T-helper 2 cell treated with Interferon-gamma antibody and Interleukin-4, amounts not matched to agents 5 μg/mL and 100 μg/mL, for 36 hours (primary cell): ENCODE measurements around the gene TMEM119.
"Not testable (repeated sequence)": the region's sequence is repeated elsewhere in the genome, so short reads cannot be mapped to it uniquely, and the experiment has no call there.

Source experiments
- DNase-seq: peaks from one replicate; pipeline ENCODE4 v3.0.0; 2021; ENCODE audit warnings: low spot score
- H3K27ac Mint-ChIP-seq: one replicate; pipeline ENCODE4 v1.8.0; 2021; ENCODE audit warnings: mild to moderate bottlenecking, mixed read lengths
- H3K27me3 Mint-ChIP-seq: one replicate; pipeline ENCODE4 v1.8.0; 2021; ENCODE audit warnings: low read depth, mixed read lengths
- H3K36me3 Mint-ChIP-seq: one replicate; pipeline ENCODE4 v1.8.0; 2021; ENCODE audit warnings: low read depth, mixed read lengths
- H3K4me1 Mint-ChIP-seq: one replicate; pipeline ENCODE4 v1.8.0; 2021; ENCODE audit warnings: low read depth, mixed read lengths
- H3K4me3 Mint-ChIP-seq: one replicate; pipeline ENCODE4 v1.8.0; 2022; ENCODE audit warnings: mild to moderate bottlenecking, moderate library complexity, mixed read lengths
- H3K9me3 Mint-ChIP-seq: one replicate; pipeline ENCODE4 v1.8.0; 2021; ENCODE audit warnings: mixed read lengths

Gene TMEM119

DNA sequence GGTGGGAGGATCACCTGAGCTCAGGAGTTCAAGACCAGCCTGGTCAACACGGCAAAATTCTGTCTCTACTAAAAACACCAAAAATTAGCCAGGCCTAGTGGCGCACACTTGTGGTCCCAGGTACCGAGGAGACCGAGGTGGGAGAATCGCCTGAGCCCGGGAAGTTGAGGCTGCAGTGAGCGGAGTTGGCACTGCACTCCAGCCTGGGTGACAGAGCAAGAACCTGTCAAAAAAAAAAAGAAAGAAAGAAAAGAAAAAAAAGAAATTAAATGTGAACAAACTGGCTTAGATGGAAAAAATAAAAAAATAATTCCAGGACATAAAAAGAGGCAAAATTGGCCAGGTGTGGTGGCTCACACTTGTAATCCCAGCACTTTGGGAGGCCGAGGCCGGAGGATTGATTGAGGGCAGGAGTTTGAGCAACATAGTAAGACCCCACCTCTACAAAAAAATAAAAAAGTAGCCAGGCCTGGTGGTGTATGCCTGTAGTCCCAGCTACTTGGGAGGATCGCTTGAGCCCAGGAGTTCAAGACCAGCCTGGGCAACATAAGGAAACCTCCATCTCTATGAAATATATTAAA is 3.5 kb downstream of the TMEM119 start:
- no peak overlapping the region for H3K4me3 Mint-ChIP-seq
- H3K27ac Mint-ChIP-seq = no peak overlapping the region
- no peaks in the 10 kb centered on the region for H3K36me3 Mint-ChIP-seq
- DNase-seq = no peak
- no peaks in the 10 kb centered on the region for H3K27me3 Mint-ChIP-seq
- no peaks in the 10 kb centered on the region for H3K9me3 Mint-ChIP-seq
- no peaks in the 10 kb centered on the region for H3K4me1 Mint-ChIP-seq

GRCh38 chr12:108592033-108592909 is 5.6 kb downstream of the TMEM119 start:
- Mint-ChIP-seq H3K27me3 (peaks cover 1% of the 10 kb centered on the region), H3K4me3 (no peak overlapping the region), H3K4me1 (no peaks in the 10 kb centered on the region), H3K27ac (no peak overlapping the region), H3K36me3 (no peaks in the 10 kb centered on the region), H3K9me3 (no peaks in the 10 kb centered on the region)
- no peak for DNase-seq

GRCh38 chr12:108591267-108591980 is 6.5 kb downstream of the TMEM119 start:
- no peaks in the 10 kb centered on the region for H3K4me1 Mint-ChIP-seq
- H3K4me3 Mint-ChIP-seq = no peak overlapping the region
- H3K27ac Mint-ChIP-seq = no peak overlapping the region
- peaks cover 1% of the 10 kb centered on the region for H3K27me3 Mint-ChIP-seq
- no peak for DNase-seq
- no peaks in the 10 kb centered on the region for H3K9me3 Mint-ChIP-seq
- H3K36me3 Mint-ChIP-seq = no peaks in the 10 kb centered on the region

DNA sequence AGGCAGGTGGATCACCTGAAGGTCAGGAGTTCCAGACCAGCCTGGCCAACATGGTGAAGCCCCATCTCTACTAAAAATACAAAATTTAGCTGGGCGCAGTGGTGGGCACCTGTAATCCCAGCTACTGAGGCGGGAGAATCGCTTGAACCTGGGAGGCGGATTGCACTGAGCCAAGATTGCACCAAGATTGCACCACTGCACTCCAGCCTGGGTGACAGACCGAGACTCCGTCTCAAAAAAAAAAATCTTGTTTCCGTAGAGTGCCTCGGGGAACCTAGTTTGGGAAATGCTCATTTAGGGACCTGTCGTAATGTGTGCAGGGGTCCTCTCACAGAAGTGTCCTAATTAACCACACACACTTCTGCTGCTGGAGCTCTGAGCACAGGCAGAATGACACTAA is 7.4 kb downstream of the TMEM119 start:
- not testable (repeated sequence) for H3K27ac Mint-ChIP-seq, H3K36me3 Mint-ChIP-seq, H3K9me3 Mint-ChIP-seq, DNase-seq, H3K4me1 Mint-ChIP-seq, H3K4me3 Mint-ChIP-seq, H3K27me3 Mint-ChIP-seq

GRCh38 chr12:108589840-108590229 is 8.0 kb downstream of the TMEM119 start:
- Mint-ChIP-seq H3K27me3 (peaks cover 1% of the 10 kb centered on the region), H3K27ac (no peak overlapping the region), H3K4me3 (no peak overlapping the region), H3K4me1 (no peaks in the 10 kb centered on the region), H3K36me3 (no peaks in the 10 kb centered on the region), H3K9me3 (no peaks in the 10 kb centered on the region)
- no peak for DNase-seq

DNA sequence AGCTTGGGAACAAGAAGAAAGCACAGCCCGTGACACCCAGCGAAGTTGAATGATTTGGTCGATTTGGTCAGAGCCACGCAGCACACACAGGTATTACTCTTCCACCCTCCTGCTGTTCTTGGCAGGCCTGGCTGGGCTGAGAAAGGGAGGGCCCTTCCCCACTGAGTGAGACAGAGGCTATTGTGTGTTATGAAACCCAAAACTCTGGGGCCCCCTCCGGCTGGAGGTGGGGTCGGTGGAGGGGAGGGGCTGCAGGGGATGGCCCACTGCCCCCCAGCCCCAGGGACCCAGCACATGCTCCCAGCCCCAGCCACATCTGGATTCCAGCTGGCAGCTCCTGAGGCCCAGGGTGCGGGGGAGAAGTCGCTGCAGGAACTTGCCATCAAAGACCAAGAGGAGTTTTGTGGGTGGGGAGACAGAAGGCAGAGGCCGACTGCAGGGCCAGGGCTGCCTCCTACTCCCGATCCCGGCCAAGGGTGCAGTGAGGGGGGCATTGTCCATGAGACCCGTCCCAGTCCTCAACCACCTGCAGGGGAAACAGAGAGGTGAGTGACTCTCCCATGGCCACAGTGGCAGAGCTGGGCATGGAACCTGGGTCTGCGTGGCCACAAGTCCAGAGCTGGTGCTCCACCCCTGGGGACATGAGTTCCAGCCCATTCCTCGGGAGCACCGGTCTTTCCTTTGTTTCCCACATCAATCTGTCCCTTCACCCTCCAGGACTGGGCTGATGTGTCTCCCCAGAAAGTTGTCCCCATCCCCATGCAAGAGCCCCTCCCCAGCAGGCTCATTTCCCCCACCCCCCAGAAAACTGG is 8.7 kb downstream of the TMEM119 start:
- Mint-ChIP-seq H3K27ac (no peak overlapping the region), H3K27me3 (peaks cover 1% of the 10 kb centered on the region), H3K4me3 (no peak overlapping the region), H3K4me1 (no peaks in the 10 kb centered on the region), H3K36me3 (no peaks in the 10 kb centered on the region), H3K9me3 (no peaks in the 10 kb centered on the region)
- no peak for DNase-seq

- no peaks in the 10 kb centered on the region for H3K9me3 Mint-ChIP-seq
- H3K4me3 Mint-ChIP-seq = no peak overlapping the region
- no peaks in the 10 kb centered on the region for H3K4me1 Mint-ChIP-seq
- H3K27ac Mint-ChIP-seq = no peak overlapping the region
- H3K36me3 Mint-ChIP-seq = no peaks in the 10 kb centered on the region
- DNase-seq = no peak
- H3K27me3 Mint-ChIP-seq = peaks cover 1% of the 10 kb centered on the region
Observed at GRCh38 chr12:108587826-108588225, 10.1 kb downstream of the TMEM119 start.

GRCh38 chr12:108586306-108586705 is 11.6 kb downstream of the TMEM119 start:
- no peaks in the 10 kb centered on the region for H3K4me1 Mint-ChIP-seq
- no peak overlapping the region for H3K27ac Mint-ChIP-seq
- no peaks in the 10 kb centered on the region for H3K9me3 Mint-ChIP-seq
- no peak for DNase-seq
- peaks cover 1% of the 10 kb centered on the region for H3K27me3 Mint-ChIP-seq
- H3K36me3 Mint-ChIP-seq = no peaks in the 10 kb centered on the region
- no peak overlapping the region for H3K4me3 Mint-ChIP-seq

DNA sequence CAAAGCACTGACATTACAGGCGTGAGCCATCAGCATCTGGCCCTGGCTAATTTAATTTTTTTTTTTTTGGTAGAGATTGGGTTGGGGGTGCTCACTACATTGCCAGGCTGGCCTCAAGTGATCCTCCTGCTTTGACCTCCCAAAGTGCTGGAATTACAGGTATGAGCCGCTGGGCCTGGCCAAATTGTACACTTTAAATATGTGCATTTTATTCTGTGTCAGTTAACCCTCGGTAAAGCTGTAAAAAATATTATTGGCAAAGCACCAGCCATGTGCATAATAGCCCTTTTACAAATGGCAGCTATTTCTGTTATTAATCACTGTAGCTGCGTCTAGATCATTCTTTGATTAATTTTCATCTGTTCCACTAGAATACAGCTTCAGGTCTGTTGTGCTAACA is 12.0 kb downstream of the TMEM119 start:
- H3K27ac Mint-ChIP-seq = no peak overlapping the region
- peaks cover 1% of the 10 kb centered on the region for H3K27me3 Mint-ChIP-seq

DNA sequence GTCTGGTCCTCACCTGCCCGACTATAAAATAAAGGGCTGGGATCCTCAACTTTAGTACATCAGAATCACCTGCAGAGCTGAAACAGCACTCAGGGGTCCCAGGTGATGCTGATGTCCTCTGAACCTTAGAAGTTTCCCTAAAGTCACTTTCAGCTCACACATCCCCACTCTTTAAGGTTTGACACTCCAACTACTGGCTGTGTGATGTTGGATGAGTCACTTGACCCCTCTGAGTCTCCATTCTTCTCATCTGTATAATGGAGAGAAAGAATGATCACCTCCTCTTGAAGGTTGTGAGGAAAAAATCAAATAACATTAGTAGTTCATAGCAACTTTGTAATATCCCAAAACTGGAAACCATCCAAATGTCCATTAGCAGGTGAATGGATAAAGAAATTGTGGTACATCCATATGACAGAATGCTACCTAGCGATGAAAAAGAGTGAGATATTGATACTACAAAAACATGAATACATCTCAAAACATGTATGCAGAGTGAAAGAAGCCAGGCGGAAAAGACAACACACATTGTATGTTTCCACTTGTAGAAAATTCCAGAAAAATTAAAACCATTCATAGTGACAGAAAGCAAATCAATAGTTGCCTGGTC is 13.3 kb downstream of the TMEM119 start:
- peaks cover 1% of the 10 kb centered on the region for H3K27me3 Mint-ChIP-seq
- H3K4me1 Mint-ChIP-seq = no peaks in the 10 kb centered on the region
- DNase-seq = no peak
- no peaks in the 10 kb centered on the region for H3K36me3 Mint-ChIP-seq
- no peak overlapping the region for H3K27ac Mint-ChIP-seq
- H3K9me3 Mint-ChIP-seq = no peaks in the 10 kb centered on the region
- no peak overlapping the region for H3K4me3 Mint-ChIP-seq

More for the DNA sequence above, 12.0 kb downstream of the TMEM119 start:
- H3K9me3 Mint-ChIP-seq = no peaks in the 10 kb centered on the region
- H3K4me3 Mint-ChIP-seq = no peak overlapping the region
- no peaks in the 10 kb centered on the region for H3K4me1 Mint-ChIP-seq
- H3K36me3 Mint-ChIP-seq = no peaks in the 10 kb centered on the region
- no peak for DNase-seq

DNA sequence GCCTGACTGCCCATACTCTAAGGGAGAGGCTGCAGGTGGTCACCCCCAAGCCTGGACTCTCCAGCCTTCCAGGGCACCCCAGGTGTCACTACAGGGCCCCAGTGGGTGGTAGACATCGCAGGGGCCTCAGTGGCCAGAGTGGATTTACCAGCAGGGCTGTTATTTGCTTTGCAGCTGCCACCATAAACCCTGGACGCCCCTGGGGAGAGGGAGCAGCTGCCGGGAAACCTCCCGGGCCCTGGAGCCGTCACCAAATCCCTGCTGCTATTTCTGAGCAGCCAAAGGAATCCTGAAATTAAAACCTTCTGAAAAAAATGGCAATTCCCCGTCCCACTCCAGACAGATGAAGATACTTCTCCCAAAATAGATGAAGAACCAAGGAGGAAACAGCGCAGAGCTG is 13.9 kb downstream of the TMEM119 start:
- H3K4me3 Mint-ChIP-seq = no peak overlapping the region
- DNase-seq = no peak
- peaks cover 3% of the 10 kb centered on the region for H3K27me3 Mint-ChIP-seq
- H3K4me1 Mint-ChIP-seq = no peaks in the 10 kb centered on the region
- no peaks in the 10 kb centered on the region for H3K36me3 Mint-ChIP-seq
- peaks cover 3% of the 10 kb centered on the region for H3K9me3 Mint-ChIP-seq
- H3K27ac Mint-ChIP-seq = no peak overlapping the region

DNA sequence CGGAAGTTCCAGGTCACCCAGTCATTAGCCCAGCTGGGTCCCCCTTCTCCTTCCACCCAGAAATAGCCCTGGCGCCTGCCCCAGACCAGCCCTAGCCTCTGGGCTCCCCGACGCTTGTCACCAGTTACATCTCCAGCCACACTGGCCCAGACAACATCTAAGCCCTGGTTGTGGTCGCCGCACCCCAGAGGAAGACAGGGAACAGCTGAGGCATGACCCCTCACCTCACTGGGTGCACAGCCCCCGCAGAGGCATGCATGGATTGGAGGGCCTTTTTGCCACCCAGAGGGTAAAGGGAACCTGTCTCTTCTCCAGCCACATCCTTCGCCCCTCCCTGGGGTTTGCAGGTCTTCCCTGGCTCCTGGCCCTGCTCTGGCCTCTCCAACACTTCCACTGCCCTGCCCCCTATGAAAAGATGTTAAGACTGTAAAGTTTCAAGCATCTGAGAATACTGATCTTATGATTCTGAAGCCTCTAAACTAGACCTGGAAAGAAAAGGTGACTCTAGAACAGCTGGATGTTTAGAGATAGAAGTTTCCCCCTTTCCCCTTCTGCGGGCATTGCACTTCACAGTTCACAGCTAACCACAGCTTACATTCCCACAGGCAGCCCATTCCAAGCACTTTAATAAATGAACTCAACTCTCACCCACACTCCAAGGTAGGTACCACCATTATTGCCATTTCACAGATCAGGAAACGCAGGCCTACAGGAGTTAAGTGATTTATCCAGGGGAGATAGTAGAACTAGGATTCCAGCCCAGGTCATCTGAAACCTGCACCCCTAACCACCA is 14.7 kb downstream of the TMEM119 start:
- H3K27ac Mint-ChIP-seq = no peak overlapping the region
- DNase-seq = no peak

GRCh38 chr12:108582509-108582908 is 15.4 kb downstream of the TMEM119 start:
- Mint-ChIP-seq H3K4me1 (peaks cover 2% of the 10 kb centered on the region), H3K36me3 (no peaks in the 10 kb centered on the region), H3K27me3 (peaks cover 10% of the 10 kb centered on the region), H3K4me3 (no peak overlapping the region), H3K27ac (no peak overlapping the region), H3K9me3 (peaks cover 9% of the 10 kb centered on the region)
- no peak for DNase-seq

More for the DNA sequence above, 14.7 kb downstream of the TMEM119 start:
- peaks cover 9% of the 10 kb centered on the region for H3K9me3 Mint-ChIP-seq
- no peaks in the 10 kb centered on the region for H3K36me3 Mint-ChIP-seq
- H3K4me1 Mint-ChIP-seq = peaks cover 2% of the 10 kb centered on the region
- H3K4me3 Mint-ChIP-seq = no peak overlapping the region
- H3K27me3 Mint-ChIP-seq = peaks cover 7% of the 10 kb centered on the region
